ENCODE results near the gene UNC119. TPM values are rescaled to one million over a fixed set of nuclear protein-coding genes. Genes with fewer than 3 reads are reported as not detected.

The UNC119 gene
- total RNA-seq, 1 donor from 2014 or later: 21.9 TPM

GRCh38 chr17:28545141-28545503, 7.3 kb downstream of the UNC119 start:
- DNase-seq (ENCODE audit: low read depth) (no peak), FAIRE-seq (no peak)
- no peaks in the 10 kb centered on the region for H3K27me3 ChIP-seq (ENCODE audit: control insufficient read depth, insufficient read depth, low read length)
- no peak overlapping the region for H3K4me3 ChIP-seq (ENCODE audit: low read depth, low read length)
- peaks cover 3% of the 10 kb centered on the region for H3K36me3 ChIP-seq (ENCODE audit: control insufficient read depth, insufficient read depth, low read length)
- TF ChIP-seq CTCF (IDR thresholded peaks at IDR 0.05; ENCODE audit: insufficient read depth, low read length, severe bottlenecking): no peak

- no peak for DNase-seq (ENCODE audit: low read depth)
- no peak for TF ChIP-seq CTCF (IDR thresholded peaks at IDR 0.05; ENCODE audit: insufficient read depth, low read length, severe bottlenecking)
- FAIRE-seq: no peak
- peaks cover 3% of the 10 kb centered on the region for H3K36me3 ChIP-seq (ENCODE audit: control insufficient read depth, insufficient read depth, low read length)
- no peak overlapping the region for H3K4me3 ChIP-seq (ENCODE audit: low read depth, low read length)
- H3K27me3 ChIP-seq (ENCODE audit: control insufficient read depth, insufficient read depth, low read length): no peaks in the 10 kb centered on the region
These were observed 7.9 kb downstream of the UNC119 start for GRCh38 chr17:28544402-28545140.

GRCh38 chr17:28541439-28541838, 11.0 kb downstream of the UNC119 start:
- Histone ChIP-seq H3K36me3 (ENCODE audit: control insufficient read depth, insufficient read depth, low read length) (no peaks in the 10 kb centered on the region), H3K4me3 (ENCODE audit: low read depth, low read length) (no peak overlapping the region), H3K27me3 (ENCODE audit: control insufficient read depth, insufficient read depth, low read length) (no peaks in the 10 kb centered on the region)
- TF ChIP-seq CTCF (IDR thresholded peaks at IDR 0.05; ENCODE audit: insufficient read depth, low read length, severe bottlenecking): no peak
- DNase-seq (ENCODE audit: low read depth) (peak; percentile 63), FAIRE-seq (no peak)

GRCh38 chr17:28540231-28540630, 12.2 kb downstream of the UNC119 start:
- no peak overlapping the region for H3K4me3 ChIP-seq (ENCODE audit: low read depth, low read length)
- DNase-seq (ENCODE audit: low read depth) (no peak), FAIRE-seq (no peak)
- no peaks in the 10 kb centered on the region for H3K27me3 ChIP-seq (ENCODE audit: control insufficient read depth, insufficient read depth, low read length)
- TF ChIP-seq CTCF (IDR thresholded peaks at IDR 0.05; ENCODE audit: insufficient read depth, low read length, severe bottlenecking): no peak
- no peaks in the 10 kb centered on the region for H3K36me3 ChIP-seq (ENCODE audit: control insufficient read depth, insufficient read depth, low read length)

- DNase-seq (ENCODE audit: low read depth): no peak
- Histone ChIP-seq H3K27me3 (ENCODE audit: control insufficient read depth, insufficient read depth, low read length) (no peaks in the 10 kb centered on the region), H3K4me3 (ENCODE audit: low read depth, low read length) (no peak overlapping the region), H3K36me3 (ENCODE audit: control insufficient read depth, insufficient read depth, low read length) (peaks cover 1% of the 10 kb centered on the region)
- FAIRE-seq: peak; percentile 28
- no peak for TF ChIP-seq CTCF (IDR thresholded peaks at IDR 0.05; ENCODE audit: insufficient read depth, low read length, severe bottlenecking)
These were observed 14.0 kb downstream of the UNC119 start for GRCh38 chr17:28538296-28538895.

Data from bronchial epithelial cell (primary cell).